Measurements from ENCODE around the gene MRPL53. TPM values are rescaled to one million over a fixed set of nuclear protein-coding genes. Genes with fewer than 3 reads are reported as not detected.

MRPL53 gene
- total and polyA plus RNA-seq, 4 donors = 12.6 to 72.5 (median 36.1) TPM

- peaks cover 9 to 16% (median 12%) of the 10 kb centered on the region in 4 donors for H3K36me3 ChIP-seq (ENCODE audit: control insufficient read depth in 4 of 4, insufficient read depth in 3 of 4, low read depth in 1 of 4, low read length in 3 of 4)
Measured at GRCh38 chr2:74488643-74489481, 16.4 kb upstream of the MRPL53 start.

More at GRCh38 chr2:74488643-74489481, 16.4 kb upstream of the MRPL53 start:
- Histone ChIP-seq H3K27me3 (ENCODE audit: control insufficient read depth in 4 of 4, insufficient read depth in 4 of 4, low read length in 3 of 4) (no peaks in the 10 kb centered on the region), H3K27ac (ENCODE audit: low read depth in 1 of 2, low read length in 2 of 2) (peak overlapping the region; percentile 38 to 50), H3K4me3 (ENCODE audit: low read depth in 1 of 3, low read length in 3 of 3) (peak overlapping the region in 2 of 3 donors; percentile 9 to 25), H3K4me1 (ENCODE audit: control insufficient read depth in 4 of 4, insufficient read depth in 4 of 4, low read length in 3 of 4) (peaks cover 39 to 72% (median 67%) of the 10 kb centered on the region in 4 donors), H3K9ac (ENCODE audit: low read depth in 1 of 2, low read length in 2 of 2) (no peak overlapping the region), H3K9me3 (ENCODE audit: control insufficient read depth in 4 of 4, low read length in 3 of 4) (no peaks in the 10 kb centered on the region)
- TF ChIP-seq YY1 (IDR thresholded peaks at IDR 0.05) (peak; percentile 66), FOXA1 (IDR thresholded peaks at IDR 0.05) (no peak), ZBTB33 (IDR thresholded peaks at IDR 0.05) (peak; percentile 75), EGR1 (IDR thresholded peaks at IDR 0.05; ENCODE audit: low read depth in 2 of 2) (no peak), ATF3 (IDR thresholded peaks at IDR 0.05) (peak; percentile 45), NR2F2 (IDR thresholded peaks at IDR 0.05) (peak; percentile 58), GABPA (IDR thresholded peaks at IDR 0.05 in 1 of 2, conservative IDR thresholded peaks at IDR 0.05 in 1 of 2) (peak in 1 of 2 donors; percentile 70), HNF4A (conservative IDR thresholded peaks at IDR 0.05) (peak; percentile 91 to 95), JUND (IDR thresholded peaks at IDR 0.05) (peak in 1 of 2 donors; percentile 88), TAF1 (conservative IDR thresholded peaks at IDR 0.05) (no peak), FOXA2 (IDR thresholded peaks at IDR 0.05) (peak; percentile 25), REST (IDR thresholded peaks at IDR 0.05) (no peak), RAD21 (IDR thresholded peaks at IDR 0.05) (peak; percentile 46 to 51), MAX (IDR thresholded peaks at IDR 0.05) (peak; percentile 51), HNF4G (IDR thresholded peaks at IDR 0.05) (peak; percentile 78), CTCF (IDR thresholded peaks at IDR 0.05; ENCODE audit: low read depth, low read length, missing input control) (peak; percentile 13), RXRA (IDR thresholded peaks at IDR 0.05) (peak; percentile 91 to 96), SP1 (IDR thresholded peaks at IDR 0.05) (peak; percentile 86)
- 45% methylated on average over 9 of the region's 9 CpGs for WGBS
- no peak for DNase-seq (ENCODE audit: low spot score)
